GM19238 (cell line): ENCODE measurements around the gene FAM168A.

Experiments used
- DNase-seq: peaks from one replicate; pipeline ENCODE4 v3.0.0; 2011; ENCODE audit warnings: low spot score; ENCODE audit not compliant: insufficient read length

Gene FAM168A

GRCh38 chr11:73376160-73376802 lies 221.6 kb downstream of the FAM168A start, which contains the start of gene RELT:
RELT (plus strand) TSS chr11:73376399; CDS start chr11:73389137, 12,738 bp downstream.
- DNase-seq = peak; percentile 99

GRCh38 chr11:73375830-73376159 lies 222.1 kb downstream of the FAM168A start:
- DNase-seq = no peak

GRCh38 chr11:73374151-73374550 lies 223.8 kb downstream of the FAM168A start:
- no peak for DNase-seq

- DNase-seq = no peak
Observed at GRCh38 chr11:73372375-73372993, 225.4 kb downstream of the FAM168A start.

GRCh38 chr11:73367482-73368024 lies 230.4 kb downstream of the FAM168A start:
- DNase-seq = no peak

GRCh38 chr11:73366953-73367352 lies 231.0 kb downstream of the FAM168A start:
- DNase-seq = no peak

- DNase-seq = no peak
Observed at GRCh38 chr11:73366265-73366610, 231.7 kb downstream of the FAM168A start.

GRCh38 chr11:73365352-73366264 lies 232.3 kb downstream of the FAM168A start:
- no peak for DNase-seq

- no peak for DNase-seq
Observed at GRCh38 chr11:73363147-73363546, 234.8 kb downstream of the FAM168A start.

- DNase-seq = no peak
Observed at GRCh38 chr11:73361953-73362776, 235.7 kb downstream of the FAM168A start.

GRCh38 chr11:73360743-73361369 lies 237.1 kb downstream of the FAM168A start:
- DNase-seq = no peak

- peak; percentile 57 for DNase-seq
Observed at GRCh38 chr11:73359930-73360742, 237.8 kb downstream of the FAM168A start.

GRCh38 chr11:73359341-73359740 lies 238.6 kb downstream of the FAM168A start:
- DNase-seq = no peak

GRCh38 chr11:73358071-73358470 lies 239.8 kb downstream of the FAM168A start:
- DNase-seq = no peak

- no peak for DNase-seq
Observed at GRCh38 chr11:73356979-73357860, 240.7 kb downstream of the FAM168A start.

- DNase-seq = no peak
Observed at GRCh38 chr11:73355109-73355508, 242.8 kb downstream of the FAM168A start.

- DNase-seq = no peak
Observed at GRCh38 chr11:73353422-73353821, 244.5 kb downstream of the FAM168A start.

GRCh38 chr11:73350908-73351636 lies 246.8 kb downstream of the FAM168A start:
- DNase-seq = peak; percentile 88
